ENCODE results near the gene GCN1.

- TF ChIP-seq POLR2A (IDR thresholded peaks at IDR 0.05; ENCODE audit: extremely low read depth, insufficient read length) (no peak), CTCF (IDR thresholded peaks at IDR 0.05; ENCODE audit: low read depth, low read length) (no peak), MAX (IDR thresholded peaks at IDR 0.05; ENCODE audit: low read depth, low read length) (no peak), MYC (IDR thresholded peaks at IDR 0.05; ENCODE audit: low read depth, low read length) (no peak)
Measured at GRCh38 chr12:120102189-120103043, 92.1 kb downstream of the GCN1 start.

Measured in NB4 (cell line).